Measurements from ENCODE around the gene SNIP1. TPM values are rescaled to one million over a fixed set of nuclear protein-coding genes. Genes with fewer than 3 reads are reported as not detected.
"Not testable (repeated sequence)": the region's sequence is repeated elsewhere in the genome, so short reads cannot be mapped to it uniquely, and the experiment has no call there.

SNIP1 gene
- total RNA-seq, 1 donor from 2014 or later = 20.1 TPM

- no peak for DNase-seq
- no peaks in the 10 kb centered on the region for H3K4me1 Mint-ChIP-seq (ENCODE audit: low read depth, unreplicated experiment)
- no peaks in the 10 kb centered on the region for H3K9me3 Mint-ChIP-seq (ENCODE audit: unreplicated experiment)
- H3K27me3 Mint-ChIP-seq (ENCODE audit: unreplicated experiment) = peaks cover 4% of the 10 kb centered on the region
- TF ChIP-seq CTCF (IDR thresholded peaks at IDR 0.05; ENCODE audit: partially characterized antibody, unreplicated experiment) = no peak
- no peak overlapping the region for H3K27ac Mint-ChIP-seq (ENCODE audit: unreplicated experiment)
- H3K4me3 Mint-ChIP-seq (ENCODE audit: unreplicated experiment) = peak overlapping the region; percentile 97
- H3K36me3 Mint-ChIP-seq (ENCODE audit: unreplicated experiment) = no peaks in the 10 kb centered on the region
Observed at GRCh38 chr1:37596182-37596667, 42.1 kb upstream of the SNIP1 start.

- peak within 1 kb of the TSS; percentile 59 for H3K27ac Mint-ChIP-seq (ENCODE audit: unreplicated experiment)
- no peaks in the 10 kb centered on the region for H3K36me3 Mint-ChIP-seq (ENCODE audit: unreplicated experiment)
- TF ChIP-seq CTCF (IDR thresholded peaks at IDR 0.05; ENCODE audit: partially characterized antibody, unreplicated experiment) = no peak
- DNase-seq = peak; percentile 98
- H3K27me3 Mint-ChIP-seq (ENCODE audit: unreplicated experiment) = peaks cover 4% of the 10 kb centered on the region
- H3K4me3 Mint-ChIP-seq (ENCODE audit: unreplicated experiment) = peak within 1 kb of the TSS; percentile 97
- no peaks in the 10 kb centered on the region for H3K4me1 Mint-ChIP-seq (ENCODE audit: low read depth, unreplicated experiment)
- H3K9me3 Mint-ChIP-seq (ENCODE audit: unreplicated experiment) = no peaks in the 10 kb centered on the region
Observed at GRCh38 chr1:37595440-37596181, 41.5 kb upstream of the SNIP1 start, which contains the start of gene GNL2. Gene GNL2 (minus strand): TSS chr1:37595937. CDS start chr1:37595822, 115 bp downstream.

- Mint-ChIP-seq H3K4me3 (ENCODE audit: unreplicated experiment) (no peak overlapping the region), H3K27ac (ENCODE audit: unreplicated experiment) (no peak overlapping the region), H3K27me3 (ENCODE audit: unreplicated experiment) (no peaks in the 10 kb centered on the region), H3K36me3 (ENCODE audit: unreplicated experiment) (no peaks in the 10 kb centered on the region), H3K4me1 (ENCODE audit: low read depth, unreplicated experiment) (no peaks in the 10 kb centered on the region), H3K9me3 (ENCODE audit: unreplicated experiment) (no peaks in the 10 kb centered on the region)
- no peak for TF ChIP-seq CTCF (IDR thresholded peaks at IDR 0.05; ENCODE audit: partially characterized antibody, unreplicated experiment)
- no peak for DNase-seq
Observed at GRCh38 chr1:37593726-37594125, 39.6 kb upstream of the SNIP1 start.

- Mint-ChIP-seq H3K27me3 (ENCODE audit: unreplicated experiment) (no peaks in the 10 kb centered on the region), H3K27ac (ENCODE audit: unreplicated experiment) (no peak overlapping the region)
Observed at GRCh38 chr1:37588939-37589338, 34.8 kb upstream of the SNIP1 start.

GRCh38 chr1:37584544-37584943 lies 30.5 kb upstream of the SNIP1 start:
- H3K9me3 Mint-ChIP-seq (ENCODE audit: unreplicated experiment); H3K4me1 Mint-ChIP-seq (ENCODE audit: low read depth, unreplicated experiment); H3K27me3 Mint-ChIP-seq (ENCODE audit: unreplicated experiment); H3K4me3 Mint-ChIP-seq (ENCODE audit: unreplicated experiment); DNase-seq; H3K27ac Mint-ChIP-seq (ENCODE audit: unreplicated experiment); H3K36me3 Mint-ChIP-seq (ENCODE audit: unreplicated experiment): not testable (repeated sequence)

More at GRCh38 chr1:37588939-37589338, 34.8 kb upstream of the SNIP1 start:
- Mint-ChIP-seq H3K36me3 (ENCODE audit: unreplicated experiment) (no peaks in the 10 kb centered on the region), H3K4me1 (ENCODE audit: low read depth, unreplicated experiment) (no peaks in the 10 kb centered on the region), H3K9me3 (ENCODE audit: unreplicated experiment) (peaks cover 2% of the 10 kb centered on the region), H3K4me3 (ENCODE audit: unreplicated experiment) (no peak overlapping the region)
- TF ChIP-seq CTCF (IDR thresholded peaks at IDR 0.05; ENCODE audit: partially characterized antibody, unreplicated experiment) = no peak
- DNase-seq = no peak

All from glutamatergic neuron (in vitro differentiated cells).